Astrocyte of the spinal cord (primary cell): ENCODE data around the gene PDE5A.

ENCODE experiments used
- DNase-seq: peaks from one replicate; pipeline ENCODE4 v3.0.0; 2011; ENCODE audit warnings: low read depth, low spot score
- H3K4me3 ChIP-seq: 2 replicates; pipeline ENCODE4 v1.5.1; 2011; ENCODE audit warnings: low read depth, mild to moderate bottlenecking, low read length, moderate library complexity
- CTCF ChIP-seq: IDR thresholded peaks from 2 replicates; pipeline ENCODE4 v1.5.1; 2012; ENCODE audit warnings: low read depth, mild to moderate bottlenecking, low read length, inconsistent platforms
- in situ Hi-C: cut with HindIII; loops from 2 replicates; pipeline ENCODE4 v1.10.0; 2017; ENCODE audit warnings: low sequenced_read_pairs

PDE5A gene

GRCh38 chr4:119624356-119624755, 4.2 kb downstream of the PDE5A start:
- no peak for DNase-seq
- no peak overlapping the region for H3K4me3 ChIP-seq
- in situ Hi-C loops, result no loop called here
- no peak for TF ChIP-seq CTCF

- DNase-seq, result peak; percentile 54
- in situ Hi-C loops, result no loop called here
- no peak for TF ChIP-seq CTCF
- no peak overlapping the region for H3K4me3 ChIP-seq
Observed at GRCh38 chr4:119623025-119623424, 5.6 kb downstream of the PDE5A start.

- in situ Hi-C loops, result no loop called here
- H3K4me3 ChIP-seq, result no peak overlapping the region
- no peak for DNase-seq
- TF ChIP-seq CTCF, result no peak
Observed at GRCh38 chr4:119615068-119615719, 13.4 kb downstream of the PDE5A start.

- no peak for DNase-seq
- TF ChIP-seq CTCF, result no peak
- no peak overlapping the region for H3K4me3 ChIP-seq
- in situ Hi-C loops, result no loop called here
Observed at GRCh38 chr4:119604266-119604665, 24.3 kb downstream of the PDE5A start.

- DNase-seq, result no peak
- in situ Hi-C loops, result no loop called here
- no peak overlapping the region for H3K4me3 ChIP-seq
- no peak for TF ChIP-seq CTCF
Observed at GRCh38 chr4:119602366-119602765, 26.2 kb downstream of the PDE5A start.

- TF ChIP-seq CTCF, result no peak
- in situ Hi-C loops, result no loop called here
- H3K4me3 ChIP-seq, result no peak overlapping the region
Observed at GRCh38 chr4:119598521-119598920, 30.1 kb downstream of the PDE5A start.

More at GRCh38 chr4:119598521-119598920, 30.1 kb downstream of the PDE5A start:
- DNase-seq, result no peak
